ENCODE results near the gene CD2.

The CD2 gene

DNA sequence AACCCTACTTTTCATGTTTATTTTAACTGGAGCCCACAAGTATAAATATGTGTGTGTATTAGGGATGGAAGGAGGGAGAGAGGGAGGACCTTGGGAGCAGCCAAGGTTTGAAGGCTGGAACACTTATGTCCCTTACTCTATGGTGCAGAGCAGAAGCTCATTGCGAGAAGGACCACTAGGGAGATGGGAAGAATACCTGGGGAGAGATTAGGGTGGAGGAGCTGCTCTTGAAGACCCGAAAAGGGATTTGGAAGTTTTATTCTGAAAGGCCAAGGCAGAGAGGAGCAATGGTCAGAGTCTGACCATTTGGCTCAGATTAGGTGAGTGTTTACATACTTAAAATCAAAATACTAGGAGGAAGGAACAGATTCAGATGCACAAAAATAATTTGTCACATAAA is 8.1 kb downstream of the CD2 start:
- DNase-seq = no peak

DNA sequence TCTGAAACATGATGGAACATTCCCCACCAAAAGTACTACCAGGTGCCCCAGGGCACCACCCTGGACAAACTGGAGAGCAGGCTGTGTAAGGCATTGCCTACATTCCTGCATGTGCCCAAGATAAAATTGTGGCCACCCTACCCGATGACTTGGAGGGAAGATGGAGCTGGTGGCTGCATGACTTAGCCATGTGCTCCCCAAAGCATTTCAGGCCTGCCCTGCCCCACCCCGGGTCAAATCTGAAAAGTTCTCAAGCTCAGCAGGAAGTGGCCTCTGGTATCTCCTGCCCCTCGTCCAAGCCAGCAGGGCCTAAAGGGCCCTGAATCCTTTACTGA is 8.5 kb downstream of the CD2 start:
- DNase-seq = no peak

DNA sequence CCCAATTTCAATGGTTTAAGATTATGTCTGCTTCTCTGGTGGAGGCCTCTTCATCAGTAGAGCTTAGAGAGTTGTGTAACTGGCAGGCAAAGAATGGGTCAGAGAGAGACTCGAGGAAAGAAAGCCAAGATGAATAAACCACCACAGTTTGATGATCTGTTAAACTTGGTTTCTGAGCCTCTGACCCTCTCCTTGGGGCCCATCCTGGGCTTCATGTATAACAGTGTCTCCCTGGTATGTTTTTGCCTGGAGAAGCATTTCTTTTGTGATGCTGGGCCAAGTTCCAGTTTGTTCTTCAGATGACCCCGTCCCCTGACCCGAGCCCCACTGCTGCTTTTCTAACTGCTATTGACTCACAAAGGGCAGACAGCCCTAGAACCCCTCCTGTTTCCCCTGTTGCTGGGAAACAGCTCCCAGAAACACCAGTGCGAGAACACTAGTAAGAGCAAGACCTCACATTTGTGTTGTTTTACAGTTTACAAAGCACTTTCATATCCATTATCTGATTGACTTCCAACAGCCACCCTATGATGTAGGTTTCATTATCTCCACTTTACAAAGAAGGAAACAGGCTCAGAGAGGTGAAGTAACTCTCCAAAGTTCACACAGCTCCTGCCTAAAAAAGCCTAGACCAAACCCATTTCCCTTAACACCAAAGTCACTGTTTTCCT is 9.0 kb downstream of the CD2 start:
- DNase-seq = no peak

DNA sequence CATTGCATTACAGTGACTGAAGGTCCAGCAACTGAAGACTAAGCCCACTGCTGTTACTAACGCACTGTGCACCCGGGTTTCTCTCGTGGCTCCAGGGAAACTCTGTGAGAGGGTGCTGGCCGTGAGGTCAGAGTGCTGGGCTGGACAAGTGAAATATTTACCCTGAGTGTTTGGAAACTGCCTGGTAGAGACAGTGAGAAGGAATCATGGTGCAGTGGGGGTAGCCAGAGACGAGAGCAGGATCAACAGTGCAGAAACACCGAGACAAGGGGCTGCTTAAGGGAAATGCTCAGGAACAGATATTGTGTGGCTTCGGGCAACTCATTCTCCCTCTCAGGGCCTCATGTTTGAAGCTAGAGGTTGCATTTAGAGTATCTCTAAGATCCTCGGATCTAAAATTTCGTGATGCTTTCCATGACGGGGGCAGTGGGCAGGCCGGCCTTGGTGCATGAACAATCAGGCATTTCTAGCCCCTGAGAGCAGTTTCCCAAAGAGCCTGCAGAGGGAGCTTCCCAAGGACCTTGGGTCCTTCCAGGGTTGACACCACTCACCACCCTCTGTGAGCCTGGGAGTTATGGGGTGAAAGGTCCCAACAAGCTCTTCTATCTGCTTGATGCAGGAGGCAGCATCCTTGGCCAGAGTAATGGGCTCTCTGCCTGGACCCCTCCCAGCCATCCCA is 9.7 kb downstream of the CD2 start:
- DNase-seq = no peak

DNA sequence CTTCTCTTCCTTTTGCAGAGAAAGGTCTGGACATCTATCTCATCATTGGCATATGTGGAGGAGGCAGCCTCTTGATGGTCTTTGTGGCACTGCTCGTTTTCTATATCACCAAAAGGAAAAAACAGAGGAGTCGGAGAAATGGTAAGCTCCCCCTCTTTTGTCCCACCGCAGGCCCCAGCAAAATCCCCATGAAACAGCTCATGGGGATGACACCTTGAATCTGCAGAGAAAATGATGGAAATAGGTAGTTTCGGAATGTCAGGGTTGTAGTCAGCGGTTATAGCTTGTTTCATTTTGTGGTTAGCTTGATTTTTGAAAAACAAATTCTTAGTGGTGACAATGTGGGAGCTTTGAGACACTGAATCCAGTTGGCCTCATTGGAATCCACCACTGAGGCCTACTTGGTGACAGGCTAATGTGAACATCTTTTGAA is 10.3 kb downstream of the CD2 start:
- DNase-seq = no peak

DNA sequence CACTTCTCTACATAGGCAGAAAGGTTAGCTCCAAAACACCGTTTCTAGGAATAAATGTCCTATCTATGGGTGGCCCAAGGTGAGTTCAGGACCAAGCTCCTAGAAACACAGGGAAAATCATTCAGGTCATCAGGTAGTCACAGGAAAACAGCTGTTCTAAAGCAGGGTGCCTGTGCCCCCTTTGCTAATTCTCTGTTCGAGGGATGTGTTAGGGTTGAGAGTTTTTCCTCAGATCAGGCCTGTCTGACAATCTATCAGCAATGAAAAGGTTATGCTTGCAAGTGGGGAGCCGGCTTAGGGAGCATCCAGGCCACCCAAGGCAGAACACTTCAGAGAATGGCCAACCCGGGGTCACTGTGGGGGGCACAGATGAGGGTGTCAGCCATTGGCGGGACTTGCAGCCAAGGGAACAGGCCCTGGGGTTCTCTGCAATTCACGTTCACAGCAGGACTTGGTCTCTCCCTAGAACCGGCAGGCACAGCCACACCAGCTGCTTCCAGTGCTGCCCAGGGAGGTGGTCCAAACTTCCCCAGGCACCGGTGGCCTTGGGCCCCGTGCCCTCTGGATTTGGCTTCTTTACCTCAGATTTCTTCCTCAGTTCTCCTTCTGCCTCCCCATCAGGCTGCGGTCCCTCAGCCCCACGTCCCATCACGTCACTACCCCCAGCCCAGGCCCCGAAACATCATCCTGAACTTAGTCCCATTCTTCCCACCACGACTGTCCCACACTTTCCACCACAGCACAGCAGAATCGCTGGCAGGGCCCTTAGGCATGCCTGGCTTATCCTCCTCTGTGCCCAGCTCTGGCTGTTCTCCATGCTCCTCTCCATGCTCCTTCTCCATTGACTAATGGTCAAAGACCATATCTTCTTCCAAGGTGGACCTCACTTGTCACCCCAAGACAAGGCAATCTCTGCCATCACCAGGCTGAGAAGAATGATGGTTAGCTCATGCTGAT is 11.0 kb downstream of the CD2 start:
- DNase-seq = no peak

DNA sequence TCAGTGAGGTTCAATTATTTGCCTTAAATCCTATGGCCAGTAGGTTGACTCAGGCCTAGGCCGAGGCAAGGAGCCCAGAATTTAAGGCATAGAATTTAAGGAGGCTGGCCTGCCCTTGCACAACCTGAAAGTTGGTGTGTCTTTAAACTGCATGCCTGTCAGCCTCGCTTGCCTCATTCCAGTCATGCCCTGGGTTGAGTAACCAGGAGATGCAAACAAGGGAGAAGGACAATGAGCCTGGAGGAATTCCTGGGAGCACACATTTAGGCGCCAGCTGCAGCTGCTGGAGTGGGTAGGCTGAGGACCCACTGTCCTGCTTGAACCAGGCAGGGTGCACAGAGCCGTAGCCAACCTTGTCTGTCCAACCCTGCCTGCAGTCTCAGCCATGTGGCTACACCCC is 11.7 kb downstream of the CD2 start:
- no peak for DNase-seq

DNA sequence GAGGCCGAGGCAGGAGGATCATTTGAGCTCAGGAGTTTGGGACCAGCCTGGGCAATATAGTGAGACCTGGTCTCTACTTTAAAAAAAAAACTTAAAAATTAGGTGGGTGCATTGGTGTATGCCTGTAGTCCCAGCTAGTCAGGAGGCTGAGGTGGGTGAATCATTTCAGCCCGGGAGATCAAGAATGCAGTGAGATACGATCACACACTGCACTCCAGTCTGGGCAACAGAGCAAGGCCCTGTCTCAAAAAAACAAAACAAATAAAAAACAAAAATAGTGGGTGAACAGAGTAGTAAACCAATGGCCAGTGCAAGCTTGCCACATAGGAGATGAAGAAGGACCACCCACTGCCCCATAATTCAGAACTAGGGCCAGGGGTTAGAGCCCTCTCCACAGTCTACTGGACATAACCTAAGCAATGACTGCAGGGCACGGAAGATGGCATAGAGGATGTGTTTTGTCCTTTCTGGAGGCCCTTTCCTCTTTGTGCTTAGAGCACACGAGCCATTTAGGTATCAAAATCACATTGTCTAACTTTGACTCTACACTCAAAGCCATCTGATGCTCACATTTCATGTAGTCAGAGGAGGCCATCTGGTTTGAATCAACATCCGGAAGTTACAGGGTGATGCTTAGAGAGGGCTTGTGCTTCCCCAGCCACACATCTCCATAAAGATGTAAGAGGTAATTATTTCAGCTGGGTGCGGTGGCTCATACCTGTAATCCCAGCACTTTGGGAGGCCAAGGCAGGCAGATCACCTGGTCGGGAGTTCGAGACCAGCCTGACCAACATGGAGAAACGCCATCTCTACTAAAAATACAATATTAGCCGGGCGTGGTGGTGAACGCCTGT is 12.6 kb downstream of the CD2 start:
- no peak for DNase-seq

DNA sequence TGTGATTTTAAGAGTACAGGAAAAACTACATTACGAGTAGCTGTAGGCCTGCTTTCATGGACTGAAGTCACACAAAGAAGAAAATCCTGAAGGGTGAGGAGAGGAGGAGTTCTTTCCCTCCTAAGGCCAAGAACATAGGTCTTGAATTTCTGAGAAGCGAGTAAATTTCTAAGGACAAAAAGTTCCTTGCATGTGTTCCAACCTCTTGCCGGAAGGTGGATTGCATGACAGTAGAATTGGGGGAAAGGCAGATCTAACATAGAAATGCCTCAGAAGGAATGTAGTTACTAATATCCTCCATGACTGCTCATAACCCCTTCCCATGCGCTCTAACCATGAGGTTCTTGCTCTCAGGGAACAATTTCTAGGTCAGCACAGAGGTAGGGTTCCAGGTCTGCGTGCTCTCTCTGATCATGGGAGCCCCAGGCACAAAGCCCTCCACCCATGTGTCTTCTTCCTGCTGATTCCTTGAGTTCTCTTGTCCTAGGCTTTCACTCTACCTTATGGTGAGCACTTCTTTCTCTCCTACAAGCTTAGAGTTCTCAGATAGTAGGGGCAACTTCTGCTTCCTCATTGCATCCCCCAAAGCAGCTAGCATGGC is 13.7 kb downstream of the CD2 start:
- no peak for DNase-seq

DNA sequence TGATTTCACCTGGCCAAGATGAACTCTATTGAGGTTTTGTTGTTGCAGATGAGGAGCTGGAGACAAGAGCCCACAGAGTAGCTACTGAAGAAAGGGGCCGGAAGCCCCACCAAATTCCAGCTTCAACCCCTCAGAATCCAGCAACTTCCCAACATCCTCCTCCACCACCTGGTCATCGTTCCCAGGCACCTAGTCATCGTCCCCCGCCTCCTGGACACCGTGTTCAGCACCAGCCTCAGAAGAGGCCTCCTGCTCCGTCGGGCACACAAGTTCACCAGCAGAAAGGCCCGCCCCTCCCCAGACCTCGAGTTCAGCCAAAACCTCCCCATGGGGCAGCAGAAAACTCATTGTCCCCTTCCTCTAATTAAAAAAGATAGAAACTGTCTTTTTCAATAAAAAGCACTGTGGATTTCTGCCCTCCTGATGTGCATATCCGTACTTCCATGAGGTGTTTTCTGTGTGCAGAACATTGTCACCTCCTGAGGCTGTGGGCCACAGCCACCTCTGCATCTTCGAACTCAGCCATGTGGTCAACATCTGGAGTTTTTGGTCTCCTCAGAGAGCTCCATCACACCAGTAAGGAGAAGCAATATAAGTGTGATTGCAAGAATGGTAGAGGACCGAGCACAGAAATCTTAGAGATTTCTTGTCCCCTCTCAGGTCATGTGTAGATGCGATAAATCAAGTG is 14.3 kb downstream of the CD2 start:
- no peak for DNase-seq

DNA sequence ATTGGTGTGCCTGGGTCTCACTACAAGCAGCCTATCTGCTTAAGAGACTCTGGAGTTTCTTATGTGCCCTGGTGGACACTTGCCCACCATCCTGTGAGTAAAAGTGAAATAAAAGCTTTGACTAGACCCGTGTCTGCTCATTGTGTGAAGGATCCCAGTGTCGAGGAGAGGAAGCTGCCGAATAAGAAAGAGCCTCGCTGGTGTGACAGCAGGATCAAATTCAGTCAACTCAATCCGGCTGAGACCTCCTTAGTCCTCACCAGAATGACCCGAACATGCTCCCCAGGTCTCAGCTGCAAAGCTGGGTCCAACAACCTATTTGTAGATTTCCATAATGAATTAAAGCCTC is 14.8 kb downstream of the CD2 start:
- no peak for DNase-seq

DNA sequence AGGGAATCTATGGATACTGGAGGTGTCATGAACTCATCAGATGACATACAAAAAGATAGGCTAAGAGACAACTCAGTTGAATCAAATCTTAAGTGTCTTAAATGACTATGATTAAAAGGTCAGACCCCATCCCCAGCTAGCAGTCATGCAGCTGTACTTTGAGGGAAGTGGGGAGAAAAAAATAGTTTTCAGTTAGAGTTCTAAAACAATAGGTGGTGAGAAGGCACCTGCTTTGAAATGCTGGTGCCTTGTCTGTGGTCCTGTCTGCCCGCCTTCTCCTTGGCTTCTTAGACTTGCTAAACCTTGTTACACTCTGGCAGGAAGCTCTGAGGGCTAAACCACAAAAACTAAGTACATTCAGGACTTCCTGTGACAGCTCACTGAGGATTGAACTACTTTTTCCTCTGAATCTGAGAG is 15.3 kb downstream of the CD2 start:
- no peak for DNase-seq

DNA sequence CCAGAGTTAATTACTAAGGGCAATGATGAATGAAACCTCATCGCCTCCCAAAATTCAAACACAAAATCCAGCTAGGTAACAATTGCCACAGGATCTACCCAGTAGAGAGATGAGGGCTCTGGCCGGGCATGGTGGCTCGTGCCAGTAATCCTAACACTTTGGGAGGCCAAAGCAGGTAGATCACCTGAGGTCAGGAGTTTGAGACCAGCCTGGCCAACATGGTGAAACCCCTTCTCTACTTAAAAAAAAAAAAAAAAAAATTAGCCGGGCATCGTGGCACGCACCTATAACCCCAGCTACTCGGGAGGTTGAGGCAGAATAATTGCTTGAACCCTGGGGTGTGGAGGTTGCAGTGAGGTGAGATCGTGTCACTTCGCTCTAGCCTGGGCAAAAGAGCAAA is 15.8 kb downstream of the CD2 start:
- no peak for DNase-seq

DNA sequence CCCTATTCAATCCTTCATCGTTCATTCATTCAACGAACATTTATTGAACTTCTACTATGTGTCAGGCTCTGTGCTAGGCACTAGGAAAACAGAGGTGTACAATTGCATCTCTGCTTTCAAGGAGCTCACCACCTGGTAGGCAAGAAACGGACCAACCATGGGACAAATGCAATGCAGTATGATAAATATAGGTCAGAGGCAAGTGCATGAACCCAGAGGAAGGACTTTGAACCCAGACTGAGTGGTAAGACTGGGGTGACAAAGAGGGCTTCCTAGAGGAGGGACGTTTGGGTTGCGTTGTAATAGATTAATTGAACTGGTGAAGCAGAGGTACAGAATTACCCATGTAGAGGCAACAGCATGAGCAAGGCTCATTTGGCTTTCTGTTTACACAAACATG is 16.4 kb downstream of the CD2 start:
- DNase-seq = no peak

DNA sequence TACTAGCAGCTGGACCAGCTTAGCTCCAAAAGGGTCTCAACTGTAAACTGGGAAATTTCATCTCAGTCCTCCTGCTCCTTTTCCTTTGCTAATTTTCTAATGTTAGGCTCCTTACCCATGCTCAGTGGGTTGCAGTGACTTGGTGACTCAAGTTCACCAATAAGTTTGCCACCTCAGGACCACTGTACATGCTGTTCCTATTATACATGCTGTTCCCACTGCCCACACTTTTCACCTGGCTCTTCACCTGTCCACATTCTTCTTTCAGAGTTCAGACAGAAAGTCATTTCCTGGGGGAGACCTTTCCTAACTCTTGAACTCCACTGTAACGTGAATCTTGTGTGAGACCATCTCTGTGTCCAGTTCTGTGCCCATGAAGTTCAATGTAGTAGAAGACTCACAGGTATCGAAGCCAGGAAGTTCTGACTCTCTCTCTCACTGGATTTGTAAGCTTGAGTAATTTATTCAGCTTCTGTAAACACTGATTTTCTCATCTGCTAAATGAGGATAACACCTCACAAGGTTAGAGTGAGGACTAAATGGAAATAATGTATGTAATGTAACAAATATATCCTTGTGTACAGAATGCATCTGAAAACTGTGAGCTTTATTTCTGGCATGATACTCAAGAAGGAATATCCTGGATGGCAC is 17.9 kb downstream of the CD2 start:
- no peak for DNase-seq

DNA sequence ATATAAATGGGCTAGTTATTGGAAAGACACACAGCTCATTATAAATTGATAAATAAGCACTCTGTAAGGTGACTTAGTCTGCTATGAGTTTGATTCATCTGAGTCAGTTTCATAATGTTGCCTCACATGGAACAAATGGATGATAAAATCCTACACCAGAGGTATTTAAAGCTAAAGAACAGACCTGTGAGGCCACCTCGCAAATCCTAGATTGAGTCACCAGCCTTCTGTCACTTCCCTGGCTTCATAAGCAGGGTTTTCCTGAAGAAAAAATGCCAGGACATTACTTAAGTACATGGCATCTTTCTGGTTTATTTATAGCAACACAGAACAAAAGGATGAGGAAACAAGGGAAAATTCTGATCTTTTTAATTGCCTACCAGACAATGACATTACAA is 18.4 kb downstream of the CD2 start:
- no peak for DNase-seq

DNA sequence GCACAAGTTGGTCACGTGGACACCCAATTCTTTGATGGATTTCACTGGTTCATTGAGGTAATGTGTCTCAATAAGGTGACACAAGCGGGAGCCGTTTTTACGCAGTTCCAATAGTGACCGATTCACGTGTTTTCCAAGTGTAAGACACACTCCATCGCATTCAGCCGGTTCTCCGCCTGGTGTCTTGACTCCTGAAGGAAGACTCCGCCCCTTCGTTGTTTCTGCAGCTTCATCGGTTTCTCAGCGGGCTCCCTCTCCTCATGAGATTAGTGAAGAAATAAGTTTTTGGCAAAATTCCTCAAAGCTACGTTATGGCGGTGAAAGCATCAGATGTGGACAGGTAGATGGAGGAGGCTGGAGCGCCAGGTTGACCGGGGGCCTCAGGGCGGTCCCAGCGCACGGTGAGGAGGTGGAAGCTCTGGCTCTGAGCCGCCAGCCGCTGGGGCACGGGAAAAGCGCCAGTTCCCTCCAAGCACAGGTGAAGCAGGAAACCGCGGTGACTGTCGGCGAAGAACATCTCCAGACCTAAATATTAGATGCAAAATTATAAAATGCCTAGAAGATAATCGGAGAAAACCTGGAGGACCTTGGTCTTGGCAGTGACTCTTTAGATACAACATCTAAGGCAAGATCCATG is 21.0 kb downstream of the CD2 start:
- no peak for DNase-seq

DNA sequence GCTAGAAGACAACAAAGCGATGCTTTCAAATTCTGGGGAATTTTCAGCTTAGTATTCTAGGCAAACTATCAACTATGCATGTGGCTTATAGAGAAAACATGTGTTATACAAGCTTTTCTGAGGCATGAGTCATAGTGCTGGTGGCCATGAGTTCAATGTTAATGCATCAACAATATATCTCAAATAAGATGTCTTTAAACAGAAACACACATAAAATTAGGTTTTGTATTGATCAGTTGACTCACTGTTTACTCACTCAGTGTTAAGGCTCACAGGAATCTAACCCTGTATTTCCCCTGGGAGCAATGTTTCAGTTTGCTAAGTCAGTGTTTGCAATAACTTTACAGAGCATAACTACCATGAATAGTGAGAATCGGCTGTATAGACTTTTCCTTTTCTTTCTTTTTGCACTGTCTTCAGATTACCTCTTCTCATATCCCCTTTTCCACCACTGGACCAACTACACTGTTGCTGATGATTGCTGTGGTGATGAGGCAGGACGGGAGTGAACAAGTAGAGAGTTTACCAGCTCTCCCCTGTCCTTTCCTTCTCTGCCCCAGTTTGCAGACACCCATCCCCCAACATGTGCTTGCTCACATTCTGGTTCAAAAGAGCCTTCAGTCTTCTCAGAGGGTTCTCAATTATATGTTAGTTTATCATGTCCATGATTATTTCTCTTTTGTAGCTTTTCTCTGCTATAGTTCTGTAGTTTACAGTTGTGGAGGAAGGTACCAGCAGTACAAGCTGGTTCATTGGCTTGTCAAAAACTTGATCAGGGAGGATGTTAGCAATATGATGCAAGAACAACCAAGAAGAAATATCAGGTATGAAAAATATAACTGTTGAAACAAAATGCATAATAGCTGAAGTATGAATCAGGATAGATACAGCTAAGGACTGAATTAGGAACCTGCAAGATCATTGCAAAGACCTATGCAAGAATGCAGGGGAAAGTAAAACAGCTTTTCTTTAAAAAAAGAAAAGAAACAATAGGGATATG is 23.9 kb downstream of the CD2 start:
- no peak for DNase-seq

DNA sequence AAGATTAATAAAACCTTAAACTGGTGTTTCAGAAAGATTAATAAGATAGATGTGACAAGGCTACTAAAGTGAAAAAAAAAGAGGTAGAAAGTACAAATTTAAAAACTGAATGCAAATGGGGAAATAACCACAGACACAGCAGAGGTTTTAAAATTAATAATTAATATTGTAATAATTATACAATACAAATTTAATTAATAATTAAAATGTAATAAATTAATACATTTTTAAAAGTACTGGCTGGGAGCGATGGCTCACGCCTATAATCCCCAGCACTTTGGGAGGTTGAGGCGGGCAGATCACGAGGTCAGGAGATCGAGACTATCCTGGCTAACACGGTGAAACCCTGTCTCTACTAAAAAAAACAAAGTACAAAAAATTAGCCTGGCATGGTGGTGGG is 26.8 kb downstream of the CD2 start:
- no peak for DNase-seq

DNA sequence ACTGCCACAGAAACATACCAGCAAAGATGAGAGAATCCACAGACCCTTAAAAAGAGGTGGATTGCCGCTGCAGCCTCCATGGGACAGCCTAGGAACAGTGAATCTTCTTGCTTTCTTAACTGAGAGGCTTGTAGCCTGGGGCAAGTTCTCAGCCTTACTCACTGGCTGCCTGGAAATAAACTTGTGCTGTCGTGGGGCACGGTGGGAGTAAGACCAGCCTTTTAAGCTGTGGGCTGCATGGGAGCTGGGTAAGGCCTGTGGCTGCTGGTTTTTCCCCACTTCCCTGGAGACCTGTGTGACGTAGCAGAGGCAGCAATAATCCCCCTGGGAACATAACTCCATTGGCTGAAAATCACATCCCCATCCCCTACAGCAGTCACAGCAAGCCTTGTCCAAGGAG is 30.8 kb downstream of the CD2 start:
- no peak for DNase-seq
